Inferior parietal cortex (tissue), 1 donor: ENCODE results near the gene EIF2B1.
"Not testable (repeated sequence)": the region's sequence is repeated elsewhere in the genome, so short reads cannot be mapped to it uniquely, and the experiment has no call there.

Experiments used
- DNase-seq: peaks from one replicate; pipeline ENCODE4 v3.0.0-alpha.2; 2016; ENCODE audit errors: extremely low spot score

Gene EIF2B1

GRCh38 chr12:123617580-123617979 is 15.9 kb downstream of the EIF2B1 start:
- DNase-seq, result no peak

- DNase-seq, result no peak
Observed at GRCh38 chr12:123617144-123617543, 16.3 kb downstream of the EIF2B1 start.

GRCh38 chr12:123614531-123614930 is 19.0 kb downstream of the EIF2B1 start:
- no peak for DNase-seq

GRCh38 chr12:123614110-123614509 is 19.4 kb downstream of the EIF2B1 start:
- DNase-seq, result no peak

GRCh38 chr12:123608182-123608581 is 25.3 kb downstream of the EIF2B1 start:
- DNase-seq, result peak; percentile 20

- DNase-seq, result no peak
Observed at GRCh38 chr12:123607756-123608155, 25.7 kb downstream of the EIF2B1 start.

- DNase-seq, result not testable (repeated sequence)
Observed at GRCh38 chr12:123603495-123603894, 30.0 kb downstream of the EIF2B1 start.

GRCh38 chr12:123602651-123603195 is 30.8 kb downstream of the EIF2B1 start:
- no peak for DNase-seq

GRCh38 chr12:123601602-123602489 is 31.6 kb downstream of the EIF2B1 start, which contains the start of gene DDX55:
DDX55 (plus strand) TSS chr12:123602099; CDS start chr12:123602149, 50 bp downstream.
- DNase-seq, result peak; percentile 88

GRCh38 chr12:123599721-123600120 is 33.8 kb downstream of the EIF2B1 start:
- no peak for DNase-seq

- no peak for DNase-seq
Observed at GRCh38 chr12:123599310-123599709, 34.2 kb downstream of the EIF2B1 start.

GRCh38 chr12:123598522-123598921 is 35.0 kb downstream of the EIF2B1 start:
- no peak for DNase-seq

GRCh38 chr12:123597100-123597499 is 36.4 kb downstream of the EIF2B1 start:
- no peak for DNase-seq

- no peak for DNase-seq
Observed at GRCh38 chr12:123595729-123596128, 37.8 kb downstream of the EIF2B1 start.

- DNase-seq, result no peak
Observed at GRCh38 chr12:123591702-123592481, 41.6 kb downstream of the EIF2B1 start.

GRCh38 chr12:123580772-123581171 is 52.7 kb downstream of the EIF2B1 start:
- no peak for DNase-seq

- DNase-seq, result not testable (repeated sequence)
Observed at GRCh38 chr12:123578829-123579228, 54.7 kb downstream of the EIF2B1 start.

- no peak for DNase-seq
Observed at GRCh38 chr12:123578243-123578642, 55.2 kb downstream of the EIF2B1 start.

- no peak for DNase-seq
Observed at GRCh38 chr12:123576611-123577010, 56.9 kb downstream of the EIF2B1 start.

- DNase-seq, result no peak
Observed at GRCh38 chr12:123573870-123574269, 59.6 kb downstream of the EIF2B1 start.

GRCh38 chr12:123572391-123572790 is 61.1 kb downstream of the EIF2B1 start:
- DNase-seq, result no peak

GRCh38 chr12:123571343-123571813 is 62.1 kb downstream of the EIF2B1 start:
- peak; percentile 46 for DNase-seq
